ENCODE data around the gene RAPGEF2. TPM values are rescaled to one million over a fixed set of nuclear protein-coding genes. Genes with fewer than 3 reads are reported as not detected.

RAPGEF2 gene
- total and polyA plus RNA-seq, 2 donors (not counting 3 experiments of a cell fraction or from before 2014, with no cell fraction given), result 28.7 to 55.2 TPM

GRCh38 chr4:159386620-159387019, 283.7 kb downstream of the RAPGEF2 start:
- CTCF ChIA-PET, result interaction anchor here (1.0 kb wide), 1 partner anchor 10 kb away, joined by 6 read pairs; no protein-coding TSS in a partner anchor
- POLR2A ChIA-PET, result no interaction called here
- Histone ChIP-seq H3K36me3 (ENCODE audit: control insufficient read depth in 2 of 2, extremely low read depth in 1 of 2, insufficient read depth in 2 of 2, low read length in 2 of 2) (no peaks in the 10 kb centered on the region), H3K79me2 (ENCODE audit: control insufficient read depth, insufficient read depth, low read length) (no peaks in the 10 kb centered on the region), H3K4me1 (ENCODE audit: control insufficient read depth, extremely low read depth, insufficient read depth, low read length) (peaks cover 28% of the 10 kb centered on the region), H3K9ac (replicated peaks; ENCODE audit: extremely low read depth, insufficient read depth, low read length) (no peak overlapping the region), H3K27me3 (ENCODE audit: control insufficient read depth in 2 of 2, insufficient read depth in 2 of 2, low read length in 2 of 2) (no peaks in the 10 kb centered on the region), H3K4me2 (ENCODE audit: insufficient read depth, low read length) (no peak overlapping the region), H3K27ac (ENCODE audit: insufficient read depth, low read depth, low read length) (no peak overlapping the region), H2AFZ (ENCODE audit: low read depth, low read length) (no peak overlapping the region), H3K9me1 (replicated peaks; ENCODE audit: control insufficient read depth, extremely low read depth, insufficient read depth, low read length) (no peaks in the 10 kb centered on the region), H3K9me3 (replicated peaks; ENCODE audit: control insufficient read depth, insufficient read depth, low read length) (no peaks in the 10 kb centered on the region), H3K4me3 (replicated peaks in 1 of 3; ENCODE audit: insufficient read depth in 1 of 3, low read depth in 1 of 3, low read length in 3 of 3) (no peak overlapping the region), H4K20me1 (replicated peaks; ENCODE audit: control insufficient read depth, extremely low read depth, insufficient read depth, low read length) (no peaks in the 10 kb centered on the region)
- FAIRE-seq, result no peak
- dilution Hi-C loops (cut with MboI; ENCODE audit: extremely low pct_ligation_motif_present, low sequenced_read_pairs), result no loop called here
- no peak for DNase-seq (ENCODE audit: low read depth, low spot score)
- TF ChIP-seq POLR2AphosphoS5 (IDR thresholded peaks at IDR 0.05; ENCODE audit: insufficient read depth, low read depth, low read length) (no peak), MAX (IDR thresholded peaks at IDR 0.05; ENCODE audit: insufficient read depth, insufficient read length) (no peak), JUN (IDR thresholded peaks at IDR 0.05; ENCODE audit: borderline replicate concordance, insufficient read depth, insufficient read length, low read depth) (no peak), CTCF (IDR thresholded peaks at IDR 0.05; ENCODE audit: extremely low read depth in 1 of 2, insufficient read depth in 1 of 2, low read depth in 1 of 2, low read length in 2 of 2) (no peak), POLR2A (IDR thresholded peaks at IDR 0.05; ENCODE audit: low read depth, low read length) (no peak), FOS (IDR thresholded peaks at IDR 0.05; ENCODE audit: borderline replicate concordance, insufficient read depth, low read length) (no peak), MYC (IDR thresholded peaks at IDR 0.05; ENCODE audit: low read depth, low read length) (no peak), EZH2 (IDR thresholded peaks at IDR 0.05; ENCODE audit: borderline replicate concordance, low read depth, low read length, severe bottlenecking) (no peak), GATA2 (IDR thresholded peaks at IDR 0.05; ENCODE audit: insufficient read depth, insufficient read length, low read depth, low read length) (no peak)
- no TSS peak for BruUV-seq (replicated peaks)
- intact Hi-C loops (cut with micrococcal nuclease), result no loop called here
